OCI-LY1 (cell line): ENCODE measurements around the gene CPEB1.
"Not testable (repeated sequence)": the region's sequence is repeated elsewhere in the genome, so short reads cannot be mapped to it uniquely, and the experiment has no call there.

Source experiments
- H2AFZ ChIP-seq: fragments of 200-600 bp; sonication (generic), shearing (Covaris generic); 2 replicates; pipeline ENCODE4 v1.6.0; 2014; ENCODE audit warnings: antibody characterized with exemption, mild to moderate bottlenecking, low read length
- H3F3A ChIP-seq: fragments of 200-600 bp; sonication (generic), shearing (Covaris generic); 2 replicates; pipeline ENCODE4 v1.6.0; 2014; ENCODE audit warnings: mild to moderate bottlenecking, antibody characterized with exemption, low read length, moderate library complexity; ENCODE audit not compliant: insufficient read depth
- H3K27ac ChIP-seq: fragments of 200-600 bp; sonication (generic); 2 replicates; pipeline ENCODE4 v1.5.1; 2014; ENCODE audit warnings: low read length, mixed run types, mild to moderate bottlenecking, low read depth; ENCODE audit not compliant: poor library complexity, severe bottlenecking
- H3K27me3 ChIP-seq: fragments of 200-600 bp; sonication (generic); 2 replicates; pipeline ENCODE4 v1.6.0; 2014; ENCODE audit warnings: antibody characterized with exemption, mild to moderate bottlenecking, low read length, moderate library complexity; ENCODE audit not compliant: insufficient read depth
- H3K36me3 ChIP-seq: fragments of 200-600 bp; sonication (generic); 2 replicates; pipeline ENCODE4 v1.6.1; 2014; ENCODE audit warnings: mild to moderate bottlenecking, antibody characterized with exemption, low read length, moderate library complexity, mixed read lengths; ENCODE audit not compliant: insufficient read depth
- H3K4me1 ChIP-seq: fragments of 200-600 bp; sonication (generic); 2 replicates; pipeline ENCODE4 v1.5.1; 2014; ENCODE audit warnings: mild to moderate bottlenecking, low read length, moderate library complexity; ENCODE audit not compliant: insufficient read depth, severe bottlenecking
- H3K4me2 ChIP-seq: fragments of 200-600 bp; sonication (generic), shearing (Covaris generic); 2 replicates; pipeline ENCODE4 v1.6.1; 2014; ENCODE audit warnings: low read length
- H3K4me3 ChIP-seq: fragments of 200-600 bp; sonication (generic); 2 replicates; pipeline ENCODE4 v1.5.1; 2014; ENCODE audit warnings: low read length, low read depth, mild to moderate bottlenecking, mixed read lengths; ENCODE audit not compliant: poor library complexity, severe bottlenecking
- H3K79me2 ChIP-seq: fragments of 200-600 bp; shearing (Covaris generic); 2 replicates; pipeline ENCODE4 v1.6.1; 2016; ENCODE audit warnings: mixed run types, low read length, mixed read lengths; ENCODE audit not compliant: insufficient read depth
- H3K9ac ChIP-seq: fragments of 200-600 bp; sonication (generic), shearing (Covaris generic); 2 replicates; pipeline ENCODE4 v1.6.1; 2014; ENCODE audit warnings: mild to moderate bottlenecking, low read length, mixed read lengths
- H3K9me2 ChIP-seq: fragments of 200-600 bp; sonication (generic), shearing (Covaris generic); 2 replicates; pipeline ENCODE4 v1.6.1; 2014; ENCODE audit warnings: low read depth, mild to moderate bottlenecking, low read length, mixed read lengths
- H3K9me3 ChIP-seq: fragments of 200-600 bp; shearing (Covaris generic); 2 replicates; pipeline ENCODE4 v1.6.1; 2014; ENCODE audit warnings: low read length, mixed read lengths
- H4K20me1 ChIP-seq: fragments of 200-600 bp; sonication (generic), shearing (Covaris generic); 2 replicates; pipeline ENCODE4 v1.6.0; 2016; ENCODE audit warnings: mild to moderate bottlenecking, low read length; ENCODE audit not compliant: insufficient read depth
- EZH2 ChIP-seq: fragments of 200-600 bp; sonication (generic), shearing (Covaris generic); IDR thresholded peaks from 2 replicates; pipeline ENCODE4 v1.8.0; 2017; ENCODE audit warnings: borderline replicate concordance, mixed run types, mild to moderate bottlenecking, antibody characterized with exemption, low read length, moderate library complexity, mixed read lengths
- TF ChIP-seq, protein P1 (sequence below): fragments of 200-600 bp; sonication (generic), shearing (Covaris generic); IDR thresholded peaks from 2 replicates; pipeline ENCODE4 v1.5.1; 2017; ENCODE audit warnings: mild to moderate bottlenecking, antibody characterized with exemption, low read length, moderate library complexity, mixed read lengths

Gene CPEB1

GRCh38 chr15:82648257-82649103, 1.3 kb upstream of the CPEB1 start:
- TF ChIP-seq, protein P1, sequence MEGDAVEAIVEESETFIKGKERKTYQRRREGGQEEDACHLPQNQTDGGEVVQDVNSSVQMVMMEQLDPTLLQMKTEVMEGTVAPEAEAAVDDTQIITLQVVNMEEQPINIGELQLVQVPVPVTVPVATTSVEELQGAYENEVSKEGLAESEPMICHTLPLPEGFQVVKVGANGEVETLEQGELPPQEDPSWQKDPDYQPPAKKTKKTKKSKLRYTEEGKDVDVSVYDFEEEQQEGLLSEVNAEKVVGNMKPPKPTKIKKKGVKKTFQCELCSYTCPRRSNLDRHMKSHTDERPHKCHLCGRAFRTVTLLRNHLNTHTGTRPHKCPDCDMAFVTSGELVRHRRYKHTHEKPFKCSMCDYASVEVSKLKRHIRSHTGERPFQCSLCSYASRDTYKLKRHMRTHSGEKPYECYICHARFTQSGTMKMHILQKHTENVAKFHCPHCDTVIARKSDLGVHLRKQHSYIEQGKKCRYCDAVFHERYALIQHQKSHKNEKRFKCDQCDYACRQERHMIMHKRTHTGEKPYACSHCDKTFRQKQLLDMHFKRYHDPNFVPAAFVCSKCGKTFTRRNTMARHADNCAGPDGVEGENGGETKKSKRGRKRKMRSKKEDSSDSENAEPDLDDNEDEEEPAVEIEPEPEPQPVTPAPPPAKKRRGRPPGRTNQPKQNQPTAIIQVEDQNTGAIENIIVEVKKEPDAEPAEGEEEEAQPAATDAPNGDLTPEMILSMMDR = no peak
- no peak for TF ChIP-seq EZH2
- Histone ChIP-seq H3K79me2 (no peaks in the 10 kb centered on the region), H3K4me1 (no peaks in the 10 kb centered on the region), H3K4me2 (peak overlapping the region; percentile 69), H3K27me3 (no peaks in the 10 kb centered on the region), H3K9me3 (no peaks in the 10 kb centered on the region), H3K9ac (no peak overlapping the region), H3K9me2 (no peaks in the 10 kb centered on the region), H3K36me3 (no peaks in the 10 kb centered on the region), H3F3A (no peaks in the 10 kb centered on the region), H3K27ac (no peak overlapping the region), H4K20me1 (no peaks in the 10 kb centered on the region; the same call in 1 of the 2 replicates), H3K4me3 (peak overlapping the region; percentile 65), H2AFZ (no peak overlapping the region)

GRCh38 chr15:82647835-82648256, 683 bp upstream of the CPEB1 start:
- Histone ChIP-seq H3K4me3 (peak overlapping the region; percentile 65), H3K27ac (no peak overlapping the region)

GRCh38 chr15:82646250-82647044, 716 bp downstream of the CPEB1 start:
- no peak overlapping the region for H3K4me3 ChIP-seq
- H4K20me1 ChIP-seq = no peaks in the 10 kb centered on the region; the same call in 1 of the 2 replicates
- no peak overlapping the region for H2AFZ ChIP-seq
- H3K4me2 ChIP-seq = no peak overlapping the region
- no peaks in the 10 kb centered on the region for H3K36me3 ChIP-seq
- TF ChIP-seq EZH2 = no peak
- TF ChIP-seq, protein P1 = no peak
- H3K9me3 ChIP-seq = no peaks in the 10 kb centered on the region
- H3K4me1 ChIP-seq = no peaks in the 10 kb centered on the region
- H3K9me2 ChIP-seq = no peaks in the 10 kb centered on the region
- H3K9ac ChIP-seq = no peak overlapping the region
- no peaks in the 10 kb centered on the region for H3F3A ChIP-seq
- H3K79me2 ChIP-seq = no peaks in the 10 kb centered on the region
- no peak overlapping the region for H3K27ac ChIP-seq
- H3K27me3 ChIP-seq = no peaks in the 10 kb centered on the region

More at GRCh38 chr15:82647835-82648256, 683 bp upstream of the CPEB1 start:
- no peaks in the 10 kb centered on the region for H3K27me3 ChIP-seq
- H2AFZ ChIP-seq = no peak overlapping the region
- H4K20me1 ChIP-seq = no peaks in the 10 kb centered on the region; the same call in 1 of the 2 replicates
- no peaks in the 10 kb centered on the region for H3K9me2 ChIP-seq
- no peaks in the 10 kb centered on the region for H3F3A ChIP-seq
- peak overlapping the region; percentile 69 for H3K4me2 ChIP-seq
- no peaks in the 10 kb centered on the region for H3K36me3 ChIP-seq
- no peaks in the 10 kb centered on the region for H3K4me1 ChIP-seq
- no peaks in the 10 kb centered on the region for H3K79me2 ChIP-seq
- peak overlapping the region; percentile 60; the same call in 1 of the 2 replicates for H3K9ac ChIP-seq
- TF ChIP-seq EZH2 = no peak
- TF ChIP-seq, protein P1 = no peak
- no peaks in the 10 kb centered on the region for H3K9me3 ChIP-seq

GRCh38 chr15:82644967-82645852, 2.0 kb downstream of the CPEB1 start:
- H2AFZ ChIP-seq, H3K27ac ChIP-seq, H3K4me2 ChIP-seq, H3K4me1 ChIP-seq, H3K9me3 ChIP-seq, H3K36me3 ChIP-seq, H3K9ac ChIP-seq, H3K27me3 ChIP-seq, H4K20me1 ChIP-seq, H3K79me2 ChIP-seq, H3F3A ChIP-seq, H3K9me2 ChIP-seq, H3K4me3 ChIP-seq: not testable (repeated sequence)
